NCI-H146 treated with DMSO at 0.1 percent for 48 hours (cell line): ENCODE data around the gene ATP9B.
A peak's percentile ranks its signal among the peaks of the same experiment; 100 is the strongest.

Source experiments
- DNase-seq: peaks from one replicate; lab custom pipeline; 2025; ENCODE audit not compliant: unreplicated experiment; lab: John Stamatoyannopoulos, UW

Gene ATP9B, protein sequence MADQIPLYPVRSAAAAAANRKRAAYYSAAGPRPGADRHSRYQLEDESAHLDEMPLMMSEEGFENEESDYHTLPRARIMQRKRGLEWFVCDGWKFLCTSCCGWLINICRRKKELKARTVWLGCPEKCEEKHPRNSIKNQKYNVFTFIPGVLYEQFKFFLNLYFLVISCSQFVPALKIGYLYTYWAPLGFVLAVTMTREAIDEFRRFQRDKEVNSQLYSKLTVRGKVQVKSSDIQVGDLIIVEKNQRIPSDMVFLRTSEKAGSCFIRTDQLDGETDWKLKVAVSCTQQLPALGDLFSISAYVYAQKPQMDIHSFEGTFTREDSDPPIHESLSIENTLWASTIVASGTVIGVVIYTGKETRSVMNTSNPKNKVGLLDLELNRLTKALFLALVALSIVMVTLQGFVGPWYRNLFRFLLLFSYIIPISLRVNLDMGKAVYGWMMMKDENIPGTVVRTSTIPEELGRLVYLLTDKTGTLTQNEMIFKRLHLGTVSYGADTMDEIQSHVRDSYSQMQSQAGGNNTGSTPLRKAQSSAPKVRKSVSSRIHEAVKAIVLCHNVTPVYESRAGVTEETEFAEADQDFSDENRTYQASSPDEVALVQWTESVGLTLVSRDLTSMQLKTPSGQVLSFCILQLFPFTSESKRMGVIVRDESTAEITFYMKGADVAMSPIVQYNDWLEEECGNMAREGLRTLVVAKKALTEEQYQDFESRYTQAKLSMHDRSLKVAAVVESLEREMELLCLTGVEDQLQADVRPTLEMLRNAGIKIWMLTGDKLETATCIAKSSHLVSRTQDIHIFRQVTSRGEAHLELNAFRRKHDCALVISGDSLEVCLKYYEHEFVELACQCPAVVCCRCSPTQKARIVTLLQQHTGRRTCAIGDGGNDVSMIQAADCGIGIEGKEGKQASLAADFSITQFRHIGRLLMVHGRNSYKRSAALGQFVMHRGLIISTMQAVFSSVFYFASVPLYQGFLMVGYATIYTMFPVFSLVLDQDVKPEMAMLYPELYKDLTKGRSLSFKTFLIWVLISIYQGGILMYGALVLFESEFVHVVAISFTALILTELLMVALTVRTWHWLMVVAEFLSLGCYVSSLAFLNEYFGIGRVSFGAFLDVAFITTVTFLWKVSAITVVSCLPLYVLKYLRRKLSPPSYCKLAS

DNA sequence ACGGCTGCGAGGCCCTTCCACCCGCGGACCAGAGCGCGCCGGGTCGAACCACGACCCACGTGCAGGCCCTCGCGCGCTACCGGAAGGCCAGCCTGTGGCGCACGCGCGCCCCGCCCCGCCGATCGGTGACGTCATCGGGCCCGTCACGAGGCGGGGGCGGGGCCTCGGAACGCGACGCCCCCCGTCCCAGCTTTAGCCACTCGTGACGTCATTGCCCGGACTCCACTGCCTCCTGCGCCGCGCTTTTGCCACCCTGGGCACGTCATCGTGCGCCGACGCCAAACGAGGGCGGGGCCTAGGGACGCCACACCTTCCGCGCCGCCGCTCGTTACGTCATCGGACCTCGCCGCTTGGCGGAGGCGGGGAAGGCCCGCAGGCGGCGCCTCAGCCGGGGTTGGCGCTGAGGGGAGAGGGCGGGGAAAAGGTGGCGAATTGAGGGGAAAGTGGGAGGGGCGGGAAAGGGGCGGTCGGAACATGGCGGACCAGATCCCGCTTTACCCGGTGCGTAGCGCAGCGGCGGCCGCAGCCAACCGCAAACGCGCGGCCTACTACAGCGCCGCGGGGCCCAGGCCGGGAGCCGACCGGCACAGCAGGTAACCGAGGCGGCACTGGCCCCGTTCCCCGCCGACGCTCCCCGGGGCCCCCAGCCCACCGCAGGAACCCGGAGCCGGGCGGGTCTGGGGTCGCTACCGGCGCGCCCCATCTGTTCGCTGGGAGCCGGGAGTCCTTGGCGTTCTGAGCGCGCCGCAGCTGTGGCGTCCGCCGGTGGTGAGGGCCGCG is at the start of gene ATP9B:
Gene ATP9B (plus strand): TSS at position 458 of the 780 bp plus-strand sequence. CDS start 17 bp downstream, at position 475.
- peak; percentile 99 for DNase-seq

DNA sequence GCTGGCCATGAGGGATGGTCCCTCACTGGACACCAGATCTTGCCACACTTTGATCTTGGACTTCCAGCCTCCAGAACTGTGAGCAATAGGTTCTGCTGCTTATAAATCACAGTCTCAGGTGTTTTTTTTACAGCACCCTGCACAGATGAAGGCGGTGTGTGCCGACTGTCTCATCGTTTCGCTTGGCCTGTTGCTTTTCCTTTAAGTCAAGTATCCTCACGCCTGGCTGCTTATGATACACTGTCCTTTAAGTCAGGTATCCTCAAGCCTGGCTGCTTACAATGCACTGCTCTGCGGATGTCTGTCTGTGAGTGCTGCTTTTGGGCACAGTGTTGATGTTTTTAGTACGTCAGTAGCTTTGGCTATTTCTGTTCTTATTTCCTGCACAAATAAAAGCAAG is 49.3 kb upstream of the ATP9B start:
- DNase-seq: no peak

DNA sequence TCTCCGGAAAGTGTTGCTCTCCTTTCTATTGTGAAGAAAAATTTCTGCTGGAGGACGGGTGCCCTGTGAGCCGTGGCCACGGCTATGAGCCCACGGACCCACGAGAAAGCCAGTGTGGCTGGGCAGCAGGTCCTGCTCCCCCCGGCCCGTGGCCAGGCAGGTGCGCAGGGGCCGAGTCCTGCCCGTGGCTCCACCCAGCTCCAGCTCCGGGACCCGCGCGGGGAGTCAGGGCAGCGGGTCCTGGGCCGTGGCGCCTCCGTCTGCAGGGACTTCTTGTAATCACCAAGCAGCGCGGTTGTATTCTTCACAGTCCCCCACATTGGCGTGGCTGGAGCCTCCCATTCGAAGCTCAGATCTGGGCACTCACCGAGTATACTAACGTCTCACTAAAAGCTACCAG is 46.6 kb upstream of the ATP9B start:
- DNase-seq: no peak

DNA sequence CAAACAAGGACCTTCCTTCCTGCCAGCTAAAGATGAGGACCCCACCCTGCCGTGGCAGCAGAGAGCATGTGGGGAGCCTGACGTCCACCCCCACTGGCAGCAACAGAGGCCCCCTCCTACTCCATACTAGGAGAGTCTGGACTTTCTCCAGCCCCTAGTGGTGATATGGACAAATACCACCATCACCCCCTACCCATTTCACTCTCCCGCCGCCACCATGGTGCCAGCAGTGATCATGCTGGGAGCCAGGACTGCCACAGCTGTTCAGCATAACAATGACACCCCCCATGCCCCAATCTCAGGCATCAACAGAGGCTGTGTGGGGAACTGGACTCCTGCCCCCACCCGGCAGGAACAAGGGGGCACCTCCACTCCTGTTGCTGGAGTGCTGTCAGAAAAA is 42.7 kb upstream of the ATP9B start:
- DNase-seq: no peak

DNA sequence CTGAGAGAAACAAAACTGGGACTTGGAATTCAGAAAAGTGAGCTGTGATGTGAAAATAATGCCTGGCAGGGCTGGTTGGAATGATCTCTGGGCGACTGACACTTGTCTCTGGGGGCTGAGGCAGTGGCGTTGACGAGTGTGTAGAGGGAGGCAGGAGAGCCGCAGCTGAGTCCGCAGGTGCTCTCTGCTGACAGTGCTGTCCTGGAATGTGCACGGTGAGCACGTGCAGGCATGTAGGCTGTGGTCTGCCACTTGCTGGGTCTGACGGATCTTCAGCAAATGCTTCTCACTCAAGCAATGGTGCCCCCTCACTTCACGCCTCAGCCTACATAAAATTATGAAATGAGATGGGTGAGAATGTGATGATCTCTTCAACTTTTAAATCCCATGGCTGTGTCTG is 38.5 kb upstream of the ATP9B start:
- no peak for DNase-seq

DNA sequence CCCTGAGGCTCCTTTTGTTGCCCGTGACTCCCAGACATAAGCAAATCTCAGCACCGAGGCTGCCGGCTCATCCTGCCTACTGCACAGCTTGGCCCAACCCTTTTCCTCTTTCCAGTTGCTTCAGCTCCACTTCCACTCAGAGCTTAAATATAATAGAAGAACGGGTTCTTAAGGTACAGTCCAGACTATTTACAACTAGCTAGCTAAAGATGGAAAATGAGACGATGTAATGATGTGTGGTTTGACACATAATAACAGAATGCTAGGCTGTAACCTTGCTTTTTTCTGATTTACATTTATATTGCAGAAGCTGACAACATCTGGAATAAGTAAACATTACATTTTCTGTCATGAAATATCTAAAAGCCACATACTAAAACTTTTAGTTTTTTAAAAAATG is 26.9 kb upstream of the ATP9B start:
- DNase-seq: peak; percentile 26

DNA sequence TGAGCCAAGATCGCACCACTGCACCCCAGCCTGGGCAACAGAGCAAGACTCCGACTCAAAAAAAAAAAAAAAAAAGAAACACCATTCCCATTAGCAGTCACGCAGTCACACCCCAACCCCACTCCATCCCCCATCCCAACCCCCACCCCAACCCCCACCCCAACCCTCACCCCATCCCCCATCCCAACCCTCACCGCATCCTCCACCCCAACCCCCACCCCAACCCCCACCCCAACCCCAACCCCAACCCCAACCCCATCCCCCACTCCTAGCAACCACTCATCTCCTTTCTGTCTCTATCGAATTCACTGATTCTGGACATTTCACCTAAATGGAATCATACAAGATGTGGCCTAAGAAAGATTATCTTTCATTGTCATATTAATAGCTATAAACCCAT is 25.9 kb upstream of the ATP9B start:
- no peak for DNase-seq

DNA sequence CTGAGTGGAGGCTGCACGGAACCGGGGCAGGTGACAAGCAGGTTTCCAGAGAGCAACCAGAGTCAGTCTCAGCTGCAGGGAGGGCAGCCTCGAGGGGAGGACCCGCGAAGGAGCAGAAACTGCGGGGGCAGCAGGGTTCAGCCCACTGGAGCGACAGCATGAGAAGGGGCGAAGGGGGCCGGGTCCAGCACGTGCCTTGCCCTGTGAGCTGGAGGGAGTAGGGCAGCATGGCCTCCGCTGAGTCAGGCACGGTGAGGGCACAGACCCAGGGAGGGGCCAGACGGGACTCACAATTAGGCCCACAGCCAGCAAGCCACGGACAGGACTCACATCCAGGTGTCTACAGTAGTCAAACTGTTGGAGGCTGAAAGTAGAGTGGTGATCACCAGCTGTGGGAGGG is 22.7 kb upstream of the ATP9B start:
- DNase-seq: no peak

DNA sequence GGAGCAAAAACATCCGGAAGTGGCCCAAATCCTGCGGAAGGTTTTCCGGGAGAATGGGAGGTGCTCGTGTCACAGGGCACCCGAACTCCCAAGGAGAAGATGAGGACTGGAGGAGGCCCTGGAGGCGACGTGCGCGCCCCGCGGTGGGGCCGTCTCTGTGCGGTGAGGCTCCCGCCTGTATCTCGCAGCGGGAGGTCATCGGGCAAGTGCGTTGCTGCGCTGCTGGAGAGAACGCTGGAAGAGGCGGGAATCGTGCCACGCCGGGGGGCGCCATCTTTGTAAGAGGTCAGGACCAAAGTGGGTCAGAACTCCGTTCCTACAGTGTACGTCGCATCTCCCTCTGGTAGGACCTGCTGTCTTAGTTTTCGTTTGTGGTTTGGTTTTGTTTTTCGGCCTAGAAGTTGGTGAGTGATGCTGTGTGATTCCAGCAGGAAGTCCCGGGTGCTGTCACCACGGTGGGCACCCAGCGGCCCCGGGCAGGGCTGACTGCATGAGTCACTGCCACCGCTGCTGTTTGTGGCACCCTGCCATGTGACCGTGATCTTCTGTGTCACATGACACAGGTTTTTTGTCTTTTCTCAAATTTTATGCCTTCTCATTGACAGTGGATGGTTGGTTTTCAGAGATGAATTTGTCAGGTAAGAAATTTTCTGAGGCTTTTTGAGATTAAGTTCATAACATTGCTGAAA is 21.5 kb upstream of the ATP9B start:
- DNase-seq: no peak

DNA sequence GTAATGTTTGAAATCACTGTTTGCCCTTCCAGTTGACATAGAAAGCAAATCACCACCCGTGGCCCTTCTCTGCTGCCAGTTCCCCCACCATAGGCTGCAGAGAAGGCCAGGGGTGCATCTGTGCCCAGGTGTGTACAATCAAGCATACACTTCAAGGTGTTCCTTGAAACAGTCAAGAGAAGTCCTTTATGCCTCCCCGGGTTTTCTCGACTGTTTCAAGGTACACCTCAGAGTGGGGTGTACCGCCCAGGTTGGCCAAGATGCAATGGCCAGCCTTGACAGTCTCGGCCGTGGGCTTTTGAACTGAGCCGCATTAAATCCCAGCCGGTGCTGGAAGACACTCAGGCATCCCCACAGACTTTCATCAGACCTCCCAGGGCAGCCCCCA is 21.0 kb upstream of the ATP9B start:
- DNase-seq: no peak

DNA sequence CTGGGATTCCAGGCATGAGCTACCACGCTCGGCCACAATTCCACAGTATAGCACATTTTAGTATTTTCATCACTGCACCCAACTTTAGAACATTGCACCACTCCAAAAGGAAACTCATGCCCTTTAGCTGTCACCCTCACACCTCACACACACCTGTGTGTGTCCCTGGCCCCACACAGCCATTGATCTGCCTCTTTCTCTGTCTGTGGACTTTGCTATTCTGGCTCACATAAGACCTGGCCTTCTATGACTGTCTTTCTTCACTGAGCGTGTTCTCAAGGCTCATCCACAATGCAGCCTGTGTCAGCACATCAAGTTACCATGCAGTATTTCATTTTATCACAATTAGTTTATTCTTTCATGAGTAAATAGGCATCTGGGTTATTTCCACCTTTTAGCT is 19.7 kb upstream of the ATP9B start:
- no peak for DNase-seq

DNA sequence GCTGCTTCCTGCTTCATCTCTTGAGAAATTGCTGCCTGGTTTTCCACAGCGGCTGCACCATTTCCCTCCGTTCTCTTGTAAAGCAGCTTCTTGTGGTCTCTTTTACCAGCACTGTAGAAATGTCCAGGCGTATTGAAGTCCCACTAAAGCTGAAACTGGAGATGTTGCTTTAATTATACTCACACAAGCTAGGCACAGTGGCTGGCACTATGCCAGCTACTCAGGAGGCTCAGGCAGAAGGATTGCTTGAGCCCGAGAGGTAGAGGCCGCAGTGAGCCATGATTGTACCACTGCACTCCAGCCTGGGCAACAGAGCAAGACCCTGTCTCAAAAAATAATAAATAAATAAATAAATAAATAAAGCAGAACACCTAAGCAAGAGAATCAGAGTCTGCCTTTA is 19.2 kb upstream of the ATP9B start:
- no peak for DNase-seq

DNA sequence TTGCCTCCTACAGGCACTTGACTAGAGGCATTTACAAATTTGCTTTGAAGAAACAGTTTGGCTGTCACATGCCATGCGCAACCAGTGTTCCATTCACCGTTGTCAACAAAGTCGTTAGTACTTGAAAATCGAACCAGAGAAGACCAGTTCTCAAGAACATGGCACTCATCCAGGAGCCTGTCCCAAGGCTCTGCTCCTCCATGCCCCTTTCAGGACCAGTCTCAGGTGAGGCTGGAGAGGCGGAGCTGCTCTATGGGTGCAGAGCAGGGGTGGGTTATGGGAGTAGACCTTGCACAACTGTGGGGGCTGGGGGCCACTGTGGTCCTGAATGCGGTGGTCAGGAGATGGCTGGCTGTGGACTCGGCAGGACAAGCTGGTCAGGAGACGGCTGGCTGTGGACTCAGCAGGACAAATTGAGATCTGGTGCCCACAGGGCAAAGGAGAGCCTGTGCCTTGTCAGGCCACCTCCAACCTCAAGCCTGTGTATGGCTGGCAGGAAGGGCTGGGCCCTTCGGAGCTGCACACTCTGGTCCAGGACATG is 12.3 kb upstream of the ATP9B start:
- no peak for DNase-seq

DNA sequence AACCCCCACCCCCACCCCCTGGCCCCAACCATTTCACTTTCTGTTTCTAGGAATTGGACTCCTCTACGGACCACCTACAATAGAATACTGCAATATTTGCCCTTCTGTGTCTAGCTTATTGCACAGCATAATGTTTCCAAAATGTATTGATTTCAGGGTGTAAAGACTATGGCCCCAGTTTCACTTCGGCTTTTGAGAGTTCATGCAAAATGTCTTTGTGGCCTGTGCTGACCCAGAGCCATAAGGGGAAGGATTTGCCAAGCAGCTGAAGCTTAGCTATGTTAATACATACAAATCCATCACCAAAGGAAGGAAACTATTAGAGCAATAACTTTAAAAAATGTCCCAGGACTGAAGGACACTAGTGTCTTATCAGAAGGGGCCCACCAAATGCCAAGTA is 11.2 kb upstream of the ATP9B start:
- DNase-seq: no peak

DNA sequence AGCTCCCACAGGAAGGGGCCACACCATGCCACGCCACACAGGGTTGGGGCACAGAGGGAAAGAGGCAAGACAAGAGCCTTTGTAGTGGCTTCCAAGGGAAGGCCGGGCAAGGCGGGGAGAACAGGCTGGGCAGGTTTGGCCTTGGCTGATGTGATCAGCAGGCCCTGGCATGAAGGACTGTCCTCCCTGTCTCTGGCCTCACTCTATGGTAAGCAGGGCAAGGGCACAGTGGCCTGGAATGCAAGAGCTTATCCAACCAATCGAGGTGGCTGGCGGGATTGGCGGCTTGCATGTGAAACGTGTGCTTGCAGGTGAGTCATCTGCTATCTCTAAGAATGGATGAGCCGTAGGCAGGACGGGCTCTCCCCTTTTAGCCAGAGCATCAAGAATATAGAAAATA is 6.4 kb upstream of the ATP9B start:
- no peak for DNase-seq

DNA sequence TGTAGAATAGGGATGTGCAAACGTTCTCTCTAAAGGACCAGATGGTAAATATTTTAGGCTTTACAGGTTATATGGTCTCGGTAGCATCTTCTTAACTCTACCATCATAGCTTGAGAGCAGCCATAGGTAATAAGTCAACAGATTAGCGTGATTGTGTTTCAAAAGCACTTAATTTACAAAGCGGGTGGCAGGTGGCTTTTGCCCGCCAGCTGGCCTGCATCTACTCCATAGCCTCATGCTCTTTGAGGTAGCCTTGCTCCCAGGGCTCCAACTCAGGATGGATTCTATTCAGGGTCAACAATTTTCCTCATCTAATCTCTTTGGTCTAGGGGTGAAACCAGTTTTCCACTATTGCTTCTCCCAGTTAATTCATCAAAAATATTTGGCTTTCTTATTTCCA is 5.0 kb upstream of the ATP9B start:
- peak; percentile 99 for DNase-seq

DNA sequence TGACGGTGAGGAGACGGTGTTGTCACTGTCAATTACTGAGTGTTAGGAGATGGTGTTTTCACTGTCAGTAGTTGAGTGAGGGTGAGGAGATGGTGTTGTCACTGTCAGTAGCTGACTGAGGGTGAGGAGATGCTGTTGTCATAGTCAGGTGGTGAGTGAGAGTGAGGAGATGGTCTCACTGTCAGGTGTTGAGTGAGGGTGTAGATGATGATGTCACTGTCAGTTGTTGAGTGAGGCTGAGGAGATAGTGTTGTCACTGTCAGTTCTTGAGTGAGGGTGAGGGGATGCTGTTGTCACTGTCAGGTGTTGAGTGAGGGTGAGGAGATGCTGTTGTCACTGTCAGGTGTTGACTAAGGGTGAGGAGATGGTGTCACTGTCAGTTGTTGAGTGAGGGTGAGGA is 3.4 kb upstream of the ATP9B start:
- no peak for DNase-seq

DNA sequence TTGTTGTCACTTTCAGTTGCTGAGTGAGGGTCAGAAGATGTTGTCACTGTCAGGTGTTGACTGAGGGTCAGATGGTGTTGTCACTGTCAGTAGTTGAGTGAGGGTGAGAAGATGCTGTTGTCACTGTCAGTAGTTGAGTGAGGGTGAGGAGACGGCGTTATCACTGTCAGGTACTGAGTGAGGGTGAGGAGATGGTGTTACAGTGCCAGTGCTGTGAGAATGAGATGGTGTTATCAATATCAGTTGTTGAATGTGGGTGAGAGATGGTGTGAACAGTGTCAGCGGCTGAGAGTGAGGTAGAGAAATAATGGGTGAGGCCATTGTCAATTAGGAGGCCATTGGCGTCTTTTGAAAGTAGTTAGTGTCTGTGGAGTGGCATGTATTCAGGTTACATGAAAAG is 1.6 kb upstream of the ATP9B start:
- no peak for DNase-seq

DNA sequence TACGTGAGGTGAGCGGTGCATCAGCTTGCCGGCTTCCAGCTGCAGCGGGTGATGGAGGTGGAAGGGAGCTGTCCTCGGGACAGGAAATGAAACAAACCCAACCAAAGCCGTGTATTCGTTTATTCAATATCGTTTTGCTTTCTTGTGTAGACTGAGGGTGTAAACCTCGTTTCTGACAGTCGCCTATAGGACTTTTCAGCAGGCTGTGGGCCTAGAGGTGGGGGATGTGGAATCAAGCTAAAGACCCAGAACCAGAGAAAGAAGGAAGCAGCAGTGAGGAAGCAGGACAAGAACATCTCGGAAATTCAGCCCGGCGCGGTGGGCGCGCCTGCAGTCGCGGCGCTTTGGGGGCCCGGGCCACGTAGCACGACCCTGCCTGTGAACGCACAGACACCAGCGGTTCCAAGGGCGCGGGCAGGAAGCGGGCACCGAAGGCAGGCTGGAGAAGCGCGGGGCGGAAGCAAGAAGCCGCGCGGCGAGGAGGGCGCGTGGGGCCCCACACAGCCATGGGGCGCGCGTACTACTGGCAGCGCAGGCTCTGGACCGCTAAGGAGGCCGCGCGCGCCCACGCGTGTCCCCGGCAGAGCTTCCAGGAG is 755 bp upstream of the ATP9B start:
- no peak for DNase-seq

DNA sequence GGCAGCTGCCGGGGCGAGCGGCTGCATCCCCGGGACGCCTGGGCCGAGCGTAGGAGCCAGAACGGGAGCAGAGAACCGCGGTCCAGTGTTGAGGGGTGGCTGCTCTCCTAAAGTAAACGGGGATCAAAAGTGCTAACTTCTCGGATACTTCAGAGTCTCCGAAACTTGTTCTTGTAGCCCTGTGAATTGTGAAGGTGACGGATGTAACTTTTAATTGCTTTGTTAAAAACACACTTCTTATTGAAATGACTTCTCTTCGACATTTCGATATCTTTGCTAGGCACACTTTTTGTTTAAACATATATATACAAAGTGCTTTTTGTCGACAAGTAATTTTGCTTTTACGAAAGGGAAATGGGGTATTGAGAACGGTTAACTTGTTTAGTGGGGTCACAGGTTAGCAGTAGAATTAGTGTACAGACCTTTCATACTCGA is 540 bp downstream of the ATP9B start:
- DNase-seq: peak; percentile 85
